ENCODE data around the gene RPL29. TPM values are rescaled to one million over a fixed set of nuclear protein-coding genes. Genes with fewer than 3 reads are reported as not detected.

RPL29 gene
- total and polyA plus RNA-seq, 2 of the 13 experiments (the other 11 are each of a cell fraction or from before 2014, with no cell fraction given) = 1,348 to 2,263 TPM

GRCh38 chr3:52017586-52017985, 21.9 kb upstream of the RPL29 start (continued):
- TF ChIP-seq LRRFIP1 (CRISPR knock-in tag; conservative IDR thresholded peaks at IDR 0.05) (no peak), USF2 (IDR thresholded peaks at IDR 0.05; ENCODE audit: low read depth, low read length) (no peak), USF2 (CRISPR knock-in tag; IDR thresholded peaks at IDR 0.05; ENCODE audit: borderline replicate concordance) (no peak), CC2D1A (CRISPR knock-in tag; IDR thresholded peaks at IDR 0.05) (no peak), PHF20 (CRISPR knock-in tag; IDR thresholded peaks at IDR 0.05) (no peak), ZHX2 (IDR thresholded peaks at IDR 0.05; ENCODE audit: low read depth) (no peak), ZHX2 (CRISPR knock-in tag; IDR thresholded peaks at IDR 0.05; ENCODE audit: borderline replicate concordance) (no peak), ZBTB10 (CRISPR knock-in tag; IDR thresholded peaks at IDR 0.05; ENCODE audit: borderline replicate concordance) (no peak), ZNF740 (CRISPR knock-in tag; IDR thresholded peaks at IDR 0.05) (no peak), ZBTB38 (CRISPR knock-in tag; IDR thresholded peaks at IDR 0.05) (no peak), ZNF800 (CRISPR knock-in tag; IDR thresholded peaks at IDR 0.05) (no peak), ZFP90 (CRISPR knock-in tag; IDR thresholded peaks at IDR 0.05; ENCODE audit: borderline replicate concordance) (no peak), ZMYM4 (CRISPR knock-in tag; IDR thresholded peaks at IDR 0.05) (no peak)

Data from HepG2 (cell line).